GM23338 (cell line): ENCODE measurements around the gene PCNX3. TPM values are rescaled to one million over a fixed set of nuclear protein-coding genes. Genes with fewer than 3 reads are reported as not detected.
"Not testable (repeated sequence)": the region's sequence is repeated elsewhere in the genome, so short reads cannot be mapped to it uniquely, and the experiment has no call there.

ENCODE experiments used
- ATAC-seq: fragments of 200-7000 bp; cut with Tn5 transposase; 3 replicates; pipeline ENCODE4 v1.9.1; 2020
- DNase-seq: peaks from one replicate; pipeline ENCODE4 v3.0.0-alpha.2; 2015; ENCODE audit warnings: low spot score
- H2AFZ ChIP-seq: fragments of 200-600 bp; sonication (generic); 2 replicates; pipeline ENCODE4 v1.8.0; 2016; ENCODE audit warnings: antibody characterized with exemption, mild to moderate bottlenecking, moderate library complexity
- H3F3A ChIP-seq: fragments of 200-600 bp; sonication (generic); replicated peaks from 2 replicates; pipeline ENCODE4 v1.8.0; 2017; ENCODE audit warnings: antibody characterized with exemption, mixed run types, low read depth
- H3K27ac ChIP-seq: fragments of 200-600 bp; sonication (generic); 2 replicates; pipeline ENCODE4 v1.6.1; 2016; ENCODE audit warnings: low read depth
- H3K27me3 ChIP-seq: fragments of 200-600 bp; sonication (generic); 2 replicates; pipeline ENCODE4 v1.8.0; 2016; ENCODE audit warnings: mild to moderate bottlenecking, mixed run types, moderate library complexity; ENCODE audit not compliant: insufficient read depth
- H3K36me3 ChIP-seq: fragments of 200-600 bp; sonication (generic); 2 replicates; pipeline ENCODE4 v1.8.0; 2016; ENCODE audit warnings: mild to moderate bottlenecking; ENCODE audit not compliant: insufficient read depth
- H3K4me1 ChIP-seq: fragments of 200-600 bp; sonication (generic); 2 replicates; pipeline ENCODE4 v1.8.0; 2016; ENCODE audit warnings: mild to moderate bottlenecking, moderate library complexity; ENCODE audit not compliant: insufficient read depth
- H3K4me2 ChIP-seq: fragments of 200-600 bp; sonication (generic); 2 replicates; pipeline ENCODE4 v1.7.1; 2017; ENCODE audit warnings: mixed run types
- H3K4me3 ChIP-seq: fragments of 200-600 bp; sonication (generic); 2 replicates; pipeline ENCODE4 v1.6.1; 2016; ENCODE audit warnings: mixed run types
- H3K79me2 ChIP-seq: fragments of 200-600 bp; sonication (generic); replicated peaks from 2 replicates; pipeline ENCODE4 v1.8.0; 2017; ENCODE audit warnings: mild to moderate bottlenecking; ENCODE audit not compliant: insufficient read depth
- H3K9me2 ChIP-seq: fragments of 200-600 bp; sonication (generic); 2 replicates; pipeline ENCODE4 v1.8.0; 2017; ENCODE audit not compliant: insufficient read depth
- H4K20me1 ChIP-seq: fragments of 200-600 bp; sonication (generic); replicated peaks from 2 replicates; pipeline ENCODE4 v1.8.0; 2017; ENCODE audit warnings: mild to moderate bottlenecking; ENCODE audit not compliant: insufficient read depth
- H3K27ac Mint-ChIP-seq: 2 replicates; pipeline ENCODE4 v1.8.0; 2020; ENCODE audit warnings: inconsistent platforms, mild to moderate bottlenecking, moderate library complexity, mixed read lengths
- H3K27me3 Mint-ChIP-seq: 3 replicates; pipeline ENCODE4 v1.8.0; 2022; ENCODE audit warnings: low read depth, mild to moderate bottlenecking, moderate library complexity, mixed read lengths, inconsistent platforms; ENCODE audit not compliant: insufficient read depth, poor library complexity
- H3K36me3 Mint-ChIP-seq: 3 replicates; pipeline ENCODE4 v1.8.0; 2021; ENCODE audit warnings: low read depth, mild to moderate bottlenecking, inconsistent platforms, moderate library complexity, mixed read lengths
- H3K4me1 Mint-ChIP-seq: 3 replicates; pipeline ENCODE4 v1.8.0; 2020; ENCODE audit warnings: mild to moderate bottlenecking, inconsistent platforms, mixed read lengths
- H3K4me3 Mint-ChIP-seq: 3 replicates; pipeline ENCODE4 v1.8.0; 2021; ENCODE audit warnings: moderate library complexity, mild to moderate bottlenecking, inconsistent platforms, mixed read lengths
- H3K9me3 Mint-ChIP-seq: 3 replicates; pipeline ENCODE4 v1.8.0; 2020; ENCODE audit warnings: moderate library complexity, mild to moderate bottlenecking, inconsistent platforms, mixed read lengths
- CREB1 ChIP-seq: fragments of 250-450 bp; sonication (Bioruptor Pico); IDR thresholded peaks from 2 replicates; pipeline ENCODE4 v1.5.0; 2020; ENCODE audit warnings: low read depth, mild to moderate bottlenecking, moderate library complexity
- EZH2 ChIP-seq: fragments of 200-600 bp; sonication (generic); IDR thresholded peaks from one replicate; pipeline ENCODE4 v1.8.0; 2017; ENCODE audit warnings: antibody characterized with exemption, mild to moderate bottlenecking, low read depth; ENCODE audit not compliant: unreplicated experiment
- EZH2phosphoT487 ChIP-seq: fragments of 200-600 bp; sonication (generic); IDR thresholded peaks from one replicate; pipeline ENCODE4 v1.8.1; 2018; ENCODE audit warnings: antibody characterized with exemption; ENCODE audit not compliant: unreplicated experiment
- POLR2AphosphoS5 ChIP-seq: IDR thresholded peaks from 2 replicates; pipeline ENCODE4 v1.6.1; 2016; ENCODE audit warnings: antibody characterized with exemption, low read depth
- STAT1 ChIP-seq: IDR thresholded peaks from one replicate; pipeline ENCODE4 v1.6.1; 2016; ENCODE audit warnings: antibody characterized with exemption; ENCODE audit not compliant: unreplicated experiment
- ZNF331 ChIP-seq: fragments of 250-450 bp; sonication (Bioruptor Pico); IDR thresholded peaks from 2 replicates; pipeline ENCODE4 v1.5.0; 2020; ENCODE audit warnings: low read depth, mild to moderate bottlenecking, moderate library complexity
- polyA plus RNA-seq: library from polyadenylated mRNA; unstranded; fragments of >200 nt; fragmentation: Nextera tagmentation; extraction: Ambion mirVana; gene quantifications from 2 replicates; pipeline ENCODE4 v1.2.1, GENCODE V29; 2016
- total RNA-seq: library from RNA; depleted of rRNA; stranded (reverse); fragments of >200 nt; shearing (Covaris generic); gene quantifications from 2 replicates; pipeline ENCODE4 v1.2.3, GENCODE V29; 2014
- TF ChIP-seq, protein P1 (sequence below): IDR thresholded peaks from 2 replicates; pipeline ENCODE4 v1.6.1; 2016; ENCODE audit warnings: antibody characterized with exemption
- TF ChIP-seq, protein P2 (sequence below), 2 experiments: fragments of 200-600 bp in 1 of 2; sonication (generic) in 1 of 2; conservative IDR thresholded peaks; 2 replicates each; pipeline versions ENCODE4 v1.5.1 to v1.6.1; 2016 to 2017; ENCODE audit warnings: antibody characterized with exemption in 2 of 2, low read depth in 2 of 2, mild to moderate bottlenecking in 2 of 2, moderate library complexity in 1 of 2

The PCNX3 gene
- total and polyA plus RNA-seq, 2 experiments from 2014 or later = 8.7 to 52.2 TPM

DNA sequence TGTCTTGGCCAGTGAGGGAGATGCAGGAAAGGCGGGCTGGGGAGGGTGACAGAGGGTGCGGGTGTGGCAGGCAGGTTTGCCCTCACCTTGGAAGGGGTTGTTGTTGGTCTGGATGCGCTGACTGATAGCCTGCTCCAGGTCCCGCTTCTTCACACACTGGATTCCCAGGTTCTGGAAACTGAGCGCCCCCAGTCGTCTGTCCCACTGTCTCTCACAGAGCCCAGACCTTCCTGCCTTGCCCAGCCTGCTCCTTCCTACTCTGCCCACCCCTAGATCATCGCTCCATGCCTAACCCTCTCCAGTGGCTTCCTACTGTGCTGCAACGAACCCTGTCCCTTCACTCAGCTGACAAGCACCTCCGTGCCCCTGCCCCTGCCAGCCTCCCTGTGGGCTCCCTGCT lies 44.5 kb downstream of the PCNX3 start:
- H2AFZ ChIP-seq = no peak overlapping the region
- 0 out of 2 replicates have a peak, but pooled peaks cover 3% of the 10 kb centered on the region for H3F3A ChIP-seq
- H3K27ac ChIP-seq = no peak overlapping the region
- Mint-ChIP-seq H3K4me3 (no peak overlapping the region), H3K27me3 (peaks cover 10% of the 10 kb centered on the region), H3K9me3 (no peaks in the 10 kb centered on the region), H3K27ac (no peak overlapping the region), H3K4me1 (peaks cover 7% of the 10 kb centered on the region), H3K36me3 (peaks cover 58% of the 10 kb centered on the region)
- H3K4me2 ChIP-seq = no peak overlapping the region
- H3K79me2 ChIP-seq = peaks cover 14% of the 10 kb centered on the region
- no peaks in the 10 kb centered on the region for H3K27me3 ChIP-seq
- ATAC-seq (no peak), DNase-seq (no peak)
- H4K20me1 ChIP-seq = peaks cover 5% of the 10 kb centered on the region; the same call in 1 of the 2 replicates
- no peaks in the 10 kb centered on the region for H3K9me2 ChIP-seq
- H3K4me1 ChIP-seq = no peaks in the 10 kb centered on the region; the same call in 1 of the 2 replicates
- no peak overlapping the region for H3K4me3 ChIP-seq
- TF ChIP-seq POLR2AphosphoS5 (no peak), ZNF331 (no peak), EZH2phosphoT487 (no peak), EZH2 (no peak), STAT1 (no peak), CREB1 (CRISPR knock-in tag) (no peak)
- TF ChIP-seq, protein P1, sequence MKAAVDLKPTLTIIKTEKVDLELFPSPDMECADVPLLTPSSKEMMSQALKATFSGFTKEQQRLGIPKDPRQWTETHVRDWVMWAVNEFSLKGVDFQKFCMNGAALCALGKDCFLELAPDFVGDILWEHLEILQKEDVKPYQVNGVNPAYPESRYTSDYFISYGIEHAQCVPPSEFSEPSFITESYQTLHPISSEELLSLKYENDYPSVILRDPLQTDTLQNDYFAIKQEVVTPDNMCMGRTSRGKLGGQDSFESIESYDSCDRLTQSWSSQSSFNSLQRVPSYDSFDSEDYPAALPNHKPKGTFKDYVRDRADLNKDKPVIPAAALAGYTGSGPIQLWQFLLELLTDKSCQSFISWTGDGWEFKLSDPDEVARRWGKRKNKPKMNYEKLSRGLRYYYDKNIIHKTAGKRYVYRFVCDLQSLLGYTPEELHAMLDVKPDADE = no peak
- TF ChIP-seq, protein P2, sequence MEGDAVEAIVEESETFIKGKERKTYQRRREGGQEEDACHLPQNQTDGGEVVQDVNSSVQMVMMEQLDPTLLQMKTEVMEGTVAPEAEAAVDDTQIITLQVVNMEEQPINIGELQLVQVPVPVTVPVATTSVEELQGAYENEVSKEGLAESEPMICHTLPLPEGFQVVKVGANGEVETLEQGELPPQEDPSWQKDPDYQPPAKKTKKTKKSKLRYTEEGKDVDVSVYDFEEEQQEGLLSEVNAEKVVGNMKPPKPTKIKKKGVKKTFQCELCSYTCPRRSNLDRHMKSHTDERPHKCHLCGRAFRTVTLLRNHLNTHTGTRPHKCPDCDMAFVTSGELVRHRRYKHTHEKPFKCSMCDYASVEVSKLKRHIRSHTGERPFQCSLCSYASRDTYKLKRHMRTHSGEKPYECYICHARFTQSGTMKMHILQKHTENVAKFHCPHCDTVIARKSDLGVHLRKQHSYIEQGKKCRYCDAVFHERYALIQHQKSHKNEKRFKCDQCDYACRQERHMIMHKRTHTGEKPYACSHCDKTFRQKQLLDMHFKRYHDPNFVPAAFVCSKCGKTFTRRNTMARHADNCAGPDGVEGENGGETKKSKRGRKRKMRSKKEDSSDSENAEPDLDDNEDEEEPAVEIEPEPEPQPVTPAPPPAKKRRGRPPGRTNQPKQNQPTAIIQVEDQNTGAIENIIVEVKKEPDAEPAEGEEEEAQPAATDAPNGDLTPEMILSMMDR (conservative IDR thresholded peaks at IDR 0.05; ENCODE audit: low read depth in 2 of 2) = no peak
- peaks cover 20% of the 10 kb centered on the region; the same call in 1 of the 2 replicates for H3K36me3 ChIP-seq

GRCh38 chr11:65660908-65661307 lies 45.3 kb downstream of the PCNX3 start:
- H3K4me1 ChIP-seq, H4K20me1 ChIP-seq, H3K27me3 Mint-ChIP-seq, H3K27ac ChIP-seq, DNase-seq, H3K9me2 ChIP-seq, ATAC-seq, H3K9me3 Mint-ChIP-seq, H2AFZ ChIP-seq, H3K4me3 ChIP-seq, H3K27ac Mint-ChIP-seq, H3K4me1 Mint-ChIP-seq, H3K27me3 ChIP-seq, H3K4me2 ChIP-seq, H3F3A ChIP-seq: not testable (repeated sequence)
- Histone ChIP-seq H3K36me3 (peaks cover 15% of the 10 kb centered on the region; the same call in 1 of the 2 replicates), H3K79me2 (peaks cover 14% of the 10 kb centered on the region)
- H3K36me3 Mint-ChIP-seq = peaks cover 50% of the 10 kb centered on the region
- peak overlapping the region; percentile 84 for H3K4me3 Mint-ChIP-seq
